Keratinocyte (primary cell): ENCODE data around the gene TMPRSS3. TPM values are rescaled to one million over a fixed set of nuclear protein-coding genes. Genes with fewer than 3 reads are reported as not detected.

Source experiments
- DNase-seq: peaks from one replicate; pipeline ENCODE4 v3.0.0-alpha.2; 2011; ENCODE audit warnings: low read depth, missing footprints, low spot score
- FAIRE-seq: peaks from 2 replicates; lab custom pipeline; 2011; peaks lifted over from hg19 to GRCh38; lab: Jason Lieb, UNC
- H2AFZ ChIP-seq: 2 replicates; pipeline ENCODE4 v1.6.0; 2012; ENCODE audit warnings: low read length, control low read depth, inconsistent platforms; ENCODE audit not compliant: control insufficient read depth
- H3K27ac ChIP-seq: 2 replicates; pipeline ENCODE4 v1.5.1; 2011; ENCODE audit warnings: low read length; ENCODE audit not compliant: control insufficient read depth, insufficient read depth
- H3K27me3 ChIP-seq: 3 replicates; pipeline ENCODE4 v1.6.0; 2011; ENCODE audit warnings: low read length; ENCODE audit not compliant: control insufficient read depth, insufficient read depth; ENCODE audit errors: extremely low read depth
- H3K36me3 ChIP-seq, 2 experiments: 2 replicates in 1 of 2; 3 replicates in 1 of 2; pipeline ENCODE4 v1.5.1; 2011; ENCODE audit warnings: low read length in 2 of 2, mild to moderate bottlenecking in 1 of 2; ENCODE audit not compliant: control insufficient read depth in 2 of 2, insufficient read depth in 2 of 2; ENCODE audit errors: extremely low read depth in 1 of 2
- H3K4me1 ChIP-seq: 3 replicates; pipeline ENCODE4 v1.5.1; 2011; ENCODE audit warnings: low read length; ENCODE audit not compliant: control insufficient read depth, insufficient read depth; ENCODE audit errors: extremely low read depth
- H3K4me2 ChIP-seq: 3 replicates; pipeline ENCODE4 v1.6.0; 2011; ENCODE audit warnings: low read depth, low read length; ENCODE audit not compliant: control insufficient read depth, insufficient read depth; ENCODE audit errors: extremely low read depth
- H3K4me3 ChIP-seq, 3 experiments: fragments of 200-600 bp in 1 of 3; sonication (generic) in 1 of 3; 2 replicates in 2 of 3; 3 replicates in 1 of 3; pipeline ENCODE4 v1.5.1; 2011 to 2016; ENCODE audit warnings: low read length in 3 of 3, mild to moderate bottlenecking in 3 of 3, control low read depth in 2 of 3, inconsistent platforms in 1 of 3, low read depth in 1 of 3, mixed read lengths in 1 of 3, mixed run types in 1 of 3, moderate library complexity in 1 of 3; ENCODE audit not compliant: control insufficient read depth in 2 of 3, insufficient read depth in 2 of 3; ENCODE audit errors: extremely low read depth in 1 of 3
- H3K79me2 ChIP-seq: 2 replicates; pipeline ENCODE4 v1.6.0; 2012; ENCODE audit warnings: low read length; ENCODE audit not compliant: control insufficient read depth, insufficient read depth
- H3K9ac ChIP-seq: 3 replicates; pipeline ENCODE4 v1.6.0; 2011; ENCODE audit warnings: low read length; ENCODE audit not compliant: control insufficient read depth, insufficient read depth; ENCODE audit errors: extremely low read depth
- H3K9me1 ChIP-seq: 3 replicates; pipeline ENCODE4 v1.6.0; 2011; ENCODE audit warnings: low read length; ENCODE audit not compliant: control insufficient read depth, insufficient read depth; ENCODE audit errors: extremely low read depth
- H3K9me3 ChIP-seq: 2 replicates; pipeline ENCODE4 v1.5.1; 2012; ENCODE audit warnings: low read depth, low read length; ENCODE audit not compliant: control insufficient read depth
- H4K20me1 ChIP-seq: 3 replicates; pipeline ENCODE4 v1.6.0; 2011; ENCODE audit warnings: low read length; ENCODE audit not compliant: control insufficient read depth, insufficient read depth; ENCODE audit errors: extremely low read depth
- EZH2 ChIP-seq: IDR thresholded peaks from one replicate; pipeline ENCODE4 v1.6.1; 2012; ENCODE audit warnings: inconsistent platforms, mild to moderate bottlenecking, low read length, moderate library complexity
- dilution Hi-C: fragments of 300-500 bp; cut with MboI; formaldehyde crosslinking; loops from one replicate; pipeline ENCODE4 v1.7.0; 2020; ENCODE audit warnings: low sequenced_read_pairs; ENCODE audit not compliant: extremely low pct_ligation_motif_present
- polyA plus RNA-seq, 5 experiments: library from polyadenylated mRNA; depleted of rRNA in 3 of 5; stranded (reverse) in 3 of 5; stranded (forward) in 1 of 5; unstranded in 1 of 5; fragments of >200 nt; gene quantifications; 1 replicate in 1 of 5; 2 replicates in 3 of 5; 3 replicates in 1 of 5; pipeline versions ENCODE4 v1.2.1 to v1.2.3, GENCODE V29; 2011 to 2012; ENCODE audit warnings: missing spikeins in 2 of 5, low read depth in 1 of 5, low replicate concordance in 1 of 5
- TF ChIP-seq, protein P1 (sequence below), 3 experiments: IDR thresholded peaks in 1 of 3; conservative IDR thresholded peaks in 1 of 3; optimal IDR thresholded peaks in 1 of 3; 2 replicates in 2 of 3; 3 replicates in 1 of 3; pipeline versions ENCODE3 to v1.5.1; 2011; ENCODE audit warnings: low read length in 3 of 3, mild to moderate bottlenecking in 3 of 3, moderate library complexity in 2 of 3, control low read depth in 1 of 3, inconsistent platforms in 1 of 3; ENCODE audit not compliant: insufficient read depth in 2 of 3; ENCODE audit errors: extremely low read depth in 1 of 3

Gene TMPRSS3
- polyA plus RNA-seq, 1 donor (not counting 4 experiments of a cell fraction or from before 2014, with no cell fraction given), result not detected

- H3K36me3 ChIP-seq, result no peaks in the 10 kb centered on the region
- no peaks in the 10 kb centered on the region for H3K4me1 ChIP-seq
- no peak overlapping the region for H3K4me2 ChIP-seq
- H3K27me3 ChIP-seq, result peaks cover 5% of the 10 kb centered on the region
- H2AFZ ChIP-seq, result no peak overlapping the region
- dilution Hi-C loops, result no loop called here
- H3K9me3 ChIP-seq, result no peaks in the 10 kb centered on the region
- H3K9ac ChIP-seq, result no peak overlapping the region
- H3K79me2 ChIP-seq, result no peaks in the 10 kb centered on the region
- no peaks in the 10 kb centered on the region for H3K9me1 ChIP-seq
- FAIRE-seq, result no peak
- H4K20me1 ChIP-seq, result no peaks in the 10 kb centered on the region
- no peak overlapping the region for H3K27ac ChIP-seq
- DNase-seq, result no peak
- TF ChIP-seq, protein P1, sequence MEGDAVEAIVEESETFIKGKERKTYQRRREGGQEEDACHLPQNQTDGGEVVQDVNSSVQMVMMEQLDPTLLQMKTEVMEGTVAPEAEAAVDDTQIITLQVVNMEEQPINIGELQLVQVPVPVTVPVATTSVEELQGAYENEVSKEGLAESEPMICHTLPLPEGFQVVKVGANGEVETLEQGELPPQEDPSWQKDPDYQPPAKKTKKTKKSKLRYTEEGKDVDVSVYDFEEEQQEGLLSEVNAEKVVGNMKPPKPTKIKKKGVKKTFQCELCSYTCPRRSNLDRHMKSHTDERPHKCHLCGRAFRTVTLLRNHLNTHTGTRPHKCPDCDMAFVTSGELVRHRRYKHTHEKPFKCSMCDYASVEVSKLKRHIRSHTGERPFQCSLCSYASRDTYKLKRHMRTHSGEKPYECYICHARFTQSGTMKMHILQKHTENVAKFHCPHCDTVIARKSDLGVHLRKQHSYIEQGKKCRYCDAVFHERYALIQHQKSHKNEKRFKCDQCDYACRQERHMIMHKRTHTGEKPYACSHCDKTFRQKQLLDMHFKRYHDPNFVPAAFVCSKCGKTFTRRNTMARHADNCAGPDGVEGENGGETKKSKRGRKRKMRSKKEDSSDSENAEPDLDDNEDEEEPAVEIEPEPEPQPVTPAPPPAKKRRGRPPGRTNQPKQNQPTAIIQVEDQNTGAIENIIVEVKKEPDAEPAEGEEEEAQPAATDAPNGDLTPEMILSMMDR (optimal IDR thresholded peaks at IDR 0.05 in 1 of 3, IDR thresholded peaks at IDR 0.05 in 1 of 3, conservative IDR thresholded peaks at IDR 0.05 in 1 of 3; ENCODE audit: extremely low read depth in 1 of 3, insufficient read depth in 2 of 3, low read length in 3 of 3), result no peak
- no peak for TF ChIP-seq EZH2
- H3K4me3 ChIP-seq, result no peak overlapping the region
Measured at GRCh38 chr21:42390696-42391095, 5.2 kb downstream of the TMPRSS3 start.

- Histone ChIP-seq H2AFZ (no peak overlapping the region), H3K79me2 (no peaks in the 10 kb centered on the region), H3K4me1 (no peaks in the 10 kb centered on the region), H4K20me1 (no peaks in the 10 kb centered on the region), H3K9me1 (no peaks in the 10 kb centered on the region), H3K4me2 (no peak overlapping the region), H3K27ac (no peak overlapping the region), H3K4me3 (no peak overlapping the region), H3K9me3 (no peaks in the 10 kb centered on the region), H3K27me3 (peaks cover 5% of the 10 kb centered on the region), H3K9ac (no peak overlapping the region), H3K36me3 (no peaks in the 10 kb centered on the region)
- DNase-seq (no peak), FAIRE-seq (no peak)
- TF ChIP-seq, protein P1 (optimal IDR thresholded peaks at IDR 0.05 in 1 of 3, IDR thresholded peaks at IDR 0.05 in 1 of 3, conservative IDR thresholded peaks at IDR 0.05 in 1 of 3; ENCODE audit: extremely low read depth in 1 of 3, insufficient read depth in 2 of 3, low read length in 3 of 3), result no peak
- TF ChIP-seq EZH2, result no peak
- dilution Hi-C loops, result no loop called here
Measured at GRCh38 chr21:42390193-42390592, 5.7 kb downstream of the TMPRSS3 start.
